Osteoblast (primary cell): ENCODE data around the gene PKD1L1. TPM values are rescaled to one million over a fixed set of nuclear protein-coding genes. Genes with fewer than 3 reads are reported as not detected.

ENCODE experiments used
- DNase-seq: peaks from one replicate; pipeline ENCODE4 v3.0.0; 2011; ENCODE audit warnings: low spot score, mixed read lengths; ENCODE audit not compliant: insufficient read length; ENCODE audit errors: missing footprints
- H2AFZ ChIP-seq: 2 replicates; pipeline ENCODE4 v1.6.0; 2011; ENCODE audit warnings: mild to moderate bottlenecking, low read length
- H3K27ac ChIP-seq: 2 replicates; pipeline ENCODE4 v1.5.1; 2011; ENCODE audit warnings: mild to moderate bottlenecking, low read depth, low read length, moderate library complexity
- H3K27me3 ChIP-seq: 2 replicates; pipeline ENCODE4 v1.6.0; 2012; ENCODE audit warnings: mild to moderate bottlenecking, control low read depth, inconsistent platforms, low read length, moderate library complexity; ENCODE audit not compliant: insufficient read depth
- H3K36me3 ChIP-seq: 2 replicates; pipeline ENCODE4 v1.5.1; 2011; ENCODE audit warnings: mild to moderate bottlenecking, low read length, control low read depth, moderate library complexity; ENCODE audit not compliant: insufficient read depth
- H3K4me1 ChIP-seq: 2 replicates; pipeline ENCODE4 v1.5.1; 2011; ENCODE audit warnings: mild to moderate bottlenecking, low read length, control low read depth, moderate library complexity; ENCODE audit not compliant: insufficient read depth
- H3K4me2 ChIP-seq: 2 replicates; pipeline ENCODE4 v1.6.0; 2011; ENCODE audit warnings: mild to moderate bottlenecking, low read length; ENCODE audit not compliant: insufficient read depth
- H3K4me3 ChIP-seq: fragments of 200-600 bp; sonication (generic); 3 replicates; pipeline ENCODE4 v1.5.1; 2012; ENCODE audit warnings: mild to moderate bottlenecking, low read length, inconsistent platforms; ENCODE audit not compliant: insufficient read depth
- H3K79me2 ChIP-seq: 2 replicates; pipeline ENCODE4 v1.6.0; 2012; ENCODE audit warnings: mild to moderate bottlenecking, low read length, control low read depth, inconsistent platforms; ENCODE audit not compliant: insufficient read depth
- H3K9me3 ChIP-seq: 2 replicates; pipeline ENCODE4 v1.5.1; 2011; ENCODE audit warnings: low read depth, low read length, control low read depth
- H4K20me1 ChIP-seq: 2 replicates; pipeline ENCODE4 v1.6.0; 2012; ENCODE audit warnings: mild to moderate bottlenecking, low read length, control low read depth; ENCODE audit not compliant: insufficient read depth
- total RNA-seq: library from RNA; depleted of rRNA; stranded (reverse); fragments of >200 nt; gene quantifications from 2 replicates; pipeline ENCODE4 v1.2.3, GENCODE V29; 2012
- TF ChIP-seq, protein P1 (sequence below): IDR thresholded peaks from 2 replicates; pipeline ENCODE4 v1.5.1; 2011; ENCODE audit warnings: mild to moderate bottlenecking, low read depth, low read length, moderate library complexity; ENCODE audit errors: extremely low read depth

PKD1L1 gene
- total RNA-seq, 1 donor, result under 0.01 TPM

GRCh38 chr7:47818796-47819606 lies 129.3 kb downstream of the PKD1L1 start:
- H3K4me3 ChIP-seq, result no peak overlapping the region
- peak overlapping the region; percentile 54 for H3K27ac ChIP-seq

GRCh38 chr7:47817917-47818316 lies 130.3 kb downstream of the PKD1L1 start:
- no peak overlapping the region for H2AFZ ChIP-seq
- TF ChIP-seq, protein P1, sequence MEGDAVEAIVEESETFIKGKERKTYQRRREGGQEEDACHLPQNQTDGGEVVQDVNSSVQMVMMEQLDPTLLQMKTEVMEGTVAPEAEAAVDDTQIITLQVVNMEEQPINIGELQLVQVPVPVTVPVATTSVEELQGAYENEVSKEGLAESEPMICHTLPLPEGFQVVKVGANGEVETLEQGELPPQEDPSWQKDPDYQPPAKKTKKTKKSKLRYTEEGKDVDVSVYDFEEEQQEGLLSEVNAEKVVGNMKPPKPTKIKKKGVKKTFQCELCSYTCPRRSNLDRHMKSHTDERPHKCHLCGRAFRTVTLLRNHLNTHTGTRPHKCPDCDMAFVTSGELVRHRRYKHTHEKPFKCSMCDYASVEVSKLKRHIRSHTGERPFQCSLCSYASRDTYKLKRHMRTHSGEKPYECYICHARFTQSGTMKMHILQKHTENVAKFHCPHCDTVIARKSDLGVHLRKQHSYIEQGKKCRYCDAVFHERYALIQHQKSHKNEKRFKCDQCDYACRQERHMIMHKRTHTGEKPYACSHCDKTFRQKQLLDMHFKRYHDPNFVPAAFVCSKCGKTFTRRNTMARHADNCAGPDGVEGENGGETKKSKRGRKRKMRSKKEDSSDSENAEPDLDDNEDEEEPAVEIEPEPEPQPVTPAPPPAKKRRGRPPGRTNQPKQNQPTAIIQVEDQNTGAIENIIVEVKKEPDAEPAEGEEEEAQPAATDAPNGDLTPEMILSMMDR, result no peak

More at GRCh38 chr7:47818796-47819606, 129.3 kb downstream of the PKD1L1 start:
- H3K27me3 ChIP-seq, result no peaks in the 10 kb centered on the region
- H3K9me3 ChIP-seq, result no peaks in the 10 kb centered on the region
- no peak overlapping the region for H3K4me2 ChIP-seq
- H3K4me1 ChIP-seq, result peaks cover 5% of the 10 kb centered on the region
- H3K36me3 ChIP-seq, result no peaks in the 10 kb centered on the region
- no peaks in the 10 kb centered on the region for H4K20me1 ChIP-seq
- TF ChIP-seq, protein P1, result peak; percentile 99
- no peak overlapping the region for H2AFZ ChIP-seq
- H3K79me2 ChIP-seq, result no peaks in the 10 kb centered on the region
- no peak for DNase-seq

DNA sequence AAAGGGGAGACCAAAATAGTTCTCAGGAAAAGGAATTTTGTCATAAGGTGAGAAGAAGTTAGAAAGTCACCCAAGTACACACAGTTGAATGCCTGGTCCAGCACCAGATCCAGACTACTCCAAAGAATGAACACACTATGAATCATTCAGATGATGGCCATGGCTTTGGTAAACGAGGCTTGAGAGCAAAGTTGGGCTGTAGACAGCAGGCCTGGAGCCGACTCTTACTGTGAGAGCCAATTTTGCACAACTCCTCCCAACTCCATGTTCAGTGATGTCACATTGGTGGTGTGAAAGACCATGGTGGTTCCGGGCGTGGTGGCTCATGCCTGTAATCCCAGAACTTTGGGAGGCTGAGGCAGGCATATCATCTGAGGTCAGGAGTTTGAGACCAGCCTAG lies 131.6 kb downstream of the PKD1L1 start:
- no peaks in the 10 kb centered on the region for H3K79me2 ChIP-seq
- no peak overlapping the region for H3K4me3 ChIP-seq
- H3K27me3 ChIP-seq, result no peaks in the 10 kb centered on the region
- H4K20me1 ChIP-seq, result no peaks in the 10 kb centered on the region
- no peak overlapping the region for H3K4me2 ChIP-seq
- TF ChIP-seq, protein P1, result no peak
- no peaks in the 10 kb centered on the region for H3K9me3 ChIP-seq
- H3K36me3 ChIP-seq, result no peaks in the 10 kb centered on the region
- H2AFZ ChIP-seq, result no peak overlapping the region
- H3K4me1 ChIP-seq, result peaks cover 5% of the 10 kb centered on the region
- DNase-seq, result peak; percentile 85
- peak overlapping the region; percentile 11 for H3K27ac ChIP-seq

More at GRCh38 chr7:47817917-47818316, 130.3 kb downstream of the PKD1L1 start:
- Histone ChIP-seq H3K36me3 (no peaks in the 10 kb centered on the region), H3K4me3 (no peak overlapping the region), H3K27ac (no peak overlapping the region), H3K4me1 (peaks cover 5% of the 10 kb centered on the region), H3K27me3 (no peaks in the 10 kb centered on the region), H3K4me2 (no peak overlapping the region), H3K79me2 (no peaks in the 10 kb centered on the region), H3K9me3 (no peaks in the 10 kb centered on the region), H4K20me1 (no peaks in the 10 kb centered on the region)
- DNase-seq, result no peak

DNA sequence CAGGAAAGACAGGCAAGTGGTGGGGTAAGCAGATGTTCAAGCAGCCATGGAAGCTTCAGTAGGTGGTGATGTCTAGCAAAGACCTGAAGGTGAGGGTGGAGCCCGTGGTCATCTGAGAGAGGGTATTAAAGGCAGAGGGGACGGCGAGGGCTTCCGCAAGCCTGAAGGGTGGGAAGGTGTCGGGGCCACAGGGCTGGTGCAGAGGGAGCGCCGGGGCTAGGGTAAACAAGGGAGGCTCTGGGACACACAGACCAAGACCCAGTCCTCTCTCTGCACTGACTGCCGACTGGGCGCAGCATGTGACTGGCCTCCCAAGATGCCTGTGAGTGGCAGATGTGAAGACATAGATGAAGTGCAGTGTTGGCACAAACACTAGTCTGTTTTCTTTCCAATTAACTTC lies 132.4 kb downstream of the PKD1L1 start:
- Histone ChIP-seq H2AFZ (no peak overlapping the region), H3K4me1 (peaks cover 5% of the 10 kb centered on the region), H4K20me1 (no peaks in the 10 kb centered on the region), H3K4me2 (no peak overlapping the region), H3K27ac (no peak overlapping the region), H3K4me3 (no peak overlapping the region), H3K27me3 (no peaks in the 10 kb centered on the region), H3K79me2 (no peaks in the 10 kb centered on the region), H3K36me3 (no peaks in the 10 kb centered on the region), H3K9me3 (no peaks in the 10 kb centered on the region)
- TF ChIP-seq, protein P1, result no peak
- no peak for DNase-seq
